Karpas-422 (cell line): ENCODE measurements around the gene RPH3AL. TPM values are rescaled to one million over a fixed set of nuclear protein-coding genes. Genes with fewer than 3 reads are reported as not detected.
"Not testable (repeated sequence)": the region's sequence is repeated elsewhere in the genome, so short reads cannot be mapped to it uniquely, and the experiment has no call there.

Experiments
- DNase-seq: peaks from one replicate; pipeline ENCODE4 v3.0.0-alpha.2; 2015
- H2AFZ ChIP-seq: fragments of 200-600 bp; sonication (generic); 2 replicates; pipeline ENCODE4 v1.6.1; 2014; ENCODE audit warnings: antibody characterized with exemption, low read length, mixed read lengths
- H3K27ac ChIP-seq: fragments of 200-600 bp; sonication (generic); 2 replicates; pipeline ENCODE4 v1.5.1; 2014; ENCODE audit warnings: mild to moderate bottlenecking, low read length, moderate library complexity
- H3K27me3 ChIP-seq: fragments of 200-600 bp; sonication (generic); 2 replicates; pipeline ENCODE4 v1.6.1; 2014; ENCODE audit warnings: low read length, mixed read lengths
- H3K36me3 ChIP-seq: fragments of 200-600 bp; sonication (generic); 2 replicates; pipeline ENCODE4 v1.6.1; 2014; ENCODE audit warnings: low read length, mixed read lengths; ENCODE audit not compliant: insufficient read depth
- H3K4me1 ChIP-seq: fragments of 200-600 bp; sonication (generic); 2 replicates; pipeline ENCODE4 v1.6.1; 2014; ENCODE audit warnings: mild to moderate bottlenecking, low read length, mixed read lengths
- H3K4me2 ChIP-seq: fragments of 200-600 bp; sonication (generic); 2 replicates; pipeline ENCODE4 v1.6.1; 2014; ENCODE audit warnings: low read length, low read depth, mild to moderate bottlenecking; ENCODE audit not compliant: poor library complexity, severe bottlenecking
- H3K4me3 ChIP-seq: fragments of 200-600 bp; sonication (generic); 2 replicates; pipeline ENCODE4 v1.5.1; 2014; ENCODE audit warnings: mild to moderate bottlenecking, antibody characterized with exemption, low read length, mixed read lengths
- H3K79me2 ChIP-seq: fragments of 200-600 bp; sonication (generic); 2 replicates; pipeline ENCODE4 v1.6.1; 2014; ENCODE audit warnings: mild to moderate bottlenecking, low read length, mixed read lengths
- H3K9ac ChIP-seq: fragments of 200-600 bp; sonication (generic); 2 replicates; pipeline ENCODE4 v1.6.0; 2014; ENCODE audit warnings: low read length
- H3K9me2 ChIP-seq: fragments of 200-600 bp; sonication (generic), shearing (Covaris generic); replicated peaks from 2 replicates; pipeline ENCODE4 v1.6.0; 2014; ENCODE audit warnings: mild to moderate bottlenecking, low read length, moderate library complexity; ENCODE audit not compliant: insufficient read depth
- H3K9me3 ChIP-seq: fragments of 300-700, 200-600 bp; sonication (generic); 2 replicates; pipeline ENCODE4 v1.6.1; 2014; ENCODE audit warnings: low read length, mixed read lengths
- H4K20me1 ChIP-seq: fragments of 200-600 bp; sonication (generic); 2 replicates; pipeline ENCODE4 v1.6.1; 2014; ENCODE audit warnings: mild to moderate bottlenecking, antibody characterized with exemption, low read length, low read depth; ENCODE audit not compliant: insufficient read depth
- total RNA-seq: library from RNA; depleted of rRNA; stranded (reverse); fragments of >200 nt; shearing (Covaris generic); gene quantifications from 2 replicates; pipeline ENCODE4 v1.2.3, GENCODE V29; 2014; ENCODE audit warnings: low replicate concordance

Gene RPH3AL
- total RNA-seq, 1 experiment from 2014 or later = not detected

DNA sequence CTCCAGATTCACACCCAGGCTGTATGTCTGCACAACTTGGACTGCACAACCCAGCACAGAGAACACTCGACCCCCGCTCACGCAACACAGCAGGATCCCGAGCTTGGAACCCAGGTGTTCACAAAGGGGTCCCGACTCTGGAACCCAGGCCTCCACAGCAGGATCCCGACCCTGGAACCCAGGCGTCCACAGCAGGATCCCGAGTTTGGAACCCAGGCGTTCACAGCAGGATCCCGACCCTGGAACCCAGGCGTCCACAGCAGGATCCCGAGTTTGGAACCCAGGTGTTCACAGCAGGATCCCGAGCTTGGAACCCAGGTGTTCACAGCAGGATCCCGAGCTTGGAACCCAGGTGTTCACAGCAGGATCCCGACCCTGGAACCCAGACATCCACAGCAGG, 154.4 kb downstream of the RPH3AL start:
- H3K9me2 ChIP-seq, H3K79me2 ChIP-seq, H3K36me3 ChIP-seq, H3K4me2 ChIP-seq, H3K4me3 ChIP-seq, H3K4me1 ChIP-seq, H3K27me3 ChIP-seq, H2AFZ ChIP-seq, H3K9me3 ChIP-seq, H4K20me1 ChIP-seq, H3K27ac ChIP-seq, H3K9ac ChIP-seq, DNase-seq: not testable (repeated sequence)

DNA sequence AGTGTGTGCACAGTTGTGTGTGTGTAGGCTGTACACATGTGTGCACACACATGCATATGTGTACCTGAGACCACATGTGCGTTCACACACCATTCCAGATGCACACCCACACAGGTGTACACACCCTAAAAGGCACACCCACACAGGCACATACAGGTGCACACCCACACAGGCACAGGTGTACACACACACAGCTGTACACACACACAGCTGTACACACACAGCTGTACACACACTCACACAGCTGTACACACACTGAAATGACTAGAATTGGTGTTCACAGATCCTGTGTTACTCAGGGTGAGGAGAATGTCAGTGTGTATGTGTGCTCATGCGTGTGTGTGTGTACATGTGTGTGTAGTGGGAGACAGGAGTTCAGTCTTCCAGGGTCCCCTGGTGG, 155.3 kb downstream of the RPH3AL start:
- H3K9ac ChIP-seq = no peak overlapping the region
- H3K4me2 ChIP-seq = no peak overlapping the region
- DNase-seq = no peak
- no peaks in the 10 kb centered on the region for H3K4me1 ChIP-seq
- no peak overlapping the region for H3K4me3 ChIP-seq
- H3K36me3 ChIP-seq = no peaks in the 10 kb centered on the region
- no peaks in the 10 kb centered on the region for H4K20me1 ChIP-seq
- H3K27me3 ChIP-seq = no peaks in the 10 kb centered on the region
- H3K9me3 ChIP-seq = no peaks in the 10 kb centered on the region
- no peaks in the 10 kb centered on the region for H3K79me2 ChIP-seq
- no peak overlapping the region for H2AFZ ChIP-seq
- no peaks in the 10 kb centered on the region for H3K9me2 ChIP-seq
- H3K27ac ChIP-seq = no peak overlapping the region

GRCh38 chr17:194828-195602, 157.6 kb downstream of the RPH3AL start:
- no peak for DNase-seq
- Histone ChIP-seq H4K20me1 (no peaks in the 10 kb centered on the region), H3K79me2 (no peaks in the 10 kb centered on the region), H3K36me3 (no peaks in the 10 kb centered on the region), H3K27ac (no peak overlapping the region), H3K4me2 (no peak overlapping the region), H3K9me2 (no peaks in the 10 kb centered on the region), H3K27me3 (no peaks in the 10 kb centered on the region), H2AFZ (no peak overlapping the region), H3K4me1 (no peaks in the 10 kb centered on the region), H3K4me3 (no peak overlapping the region), H3K9ac (no peak overlapping the region), H3K9me3 (no peaks in the 10 kb centered on the region)

DNA sequence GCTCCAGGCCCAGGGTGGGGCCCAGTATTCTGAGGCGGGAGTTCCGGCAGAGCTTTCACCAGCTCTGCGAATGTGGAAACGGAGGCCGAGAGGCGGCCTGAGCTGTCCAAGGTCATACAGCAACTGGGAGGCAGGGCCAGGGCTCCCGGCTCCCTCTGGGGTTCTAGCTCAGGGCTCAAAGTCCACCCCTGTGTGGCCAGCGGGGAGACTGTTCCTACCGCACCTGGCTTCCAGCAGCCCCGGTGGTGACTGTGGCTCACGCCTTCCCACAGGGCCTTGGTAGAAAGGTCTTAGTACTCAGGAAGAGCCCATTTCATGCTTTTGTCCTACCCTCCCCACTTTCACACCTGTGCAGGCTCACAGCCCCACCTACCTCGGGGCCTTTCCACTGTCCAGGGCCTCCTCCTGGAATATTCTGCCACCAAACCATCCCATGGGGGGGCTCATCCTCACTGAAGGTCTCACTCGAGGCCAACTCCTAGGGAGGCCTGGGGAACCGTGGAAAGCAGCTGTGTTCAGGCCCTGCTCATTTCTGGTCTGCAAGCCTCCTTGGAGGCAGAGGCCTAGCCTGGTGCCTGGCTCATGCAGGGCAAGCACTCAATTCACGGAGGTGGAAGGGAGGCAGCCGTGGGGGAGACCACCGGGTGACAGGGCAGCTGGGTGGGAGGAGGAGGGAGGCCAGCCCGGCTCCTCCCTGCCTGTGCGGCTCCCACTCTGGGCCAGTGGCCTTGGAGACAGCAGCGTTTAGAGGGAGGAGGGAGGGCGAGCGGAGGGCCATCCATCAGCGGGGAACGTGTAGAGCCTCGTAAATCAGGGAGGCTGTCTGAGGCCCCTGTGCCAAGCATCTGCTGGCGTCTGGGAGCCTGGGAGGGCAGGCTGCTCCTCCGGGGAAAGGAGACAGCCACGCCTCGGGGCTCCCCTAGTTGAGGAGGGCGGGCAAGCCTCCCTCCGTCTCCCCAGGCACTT, 158.5 kb downstream of the RPH3AL start:
- Histone ChIP-seq H3K4me2 (no peak overlapping the region), H3K9me2 (no peaks in the 10 kb centered on the region), H3K36me3 (no peaks in the 10 kb centered on the region), H3K27me3 (no peaks in the 10 kb centered on the region), H3K79me2 (no peaks in the 10 kb centered on the region), H3K4me3 (no peak overlapping the region), H4K20me1 (no peaks in the 10 kb centered on the region), H2AFZ (no peak overlapping the region), H3K27ac (no peak overlapping the region), H3K9me3 (no peaks in the 10 kb centered on the region), H3K4me1 (no peaks in the 10 kb centered on the region), H3K9ac (no peak overlapping the region)
- DNase-seq = no peak

DNA sequence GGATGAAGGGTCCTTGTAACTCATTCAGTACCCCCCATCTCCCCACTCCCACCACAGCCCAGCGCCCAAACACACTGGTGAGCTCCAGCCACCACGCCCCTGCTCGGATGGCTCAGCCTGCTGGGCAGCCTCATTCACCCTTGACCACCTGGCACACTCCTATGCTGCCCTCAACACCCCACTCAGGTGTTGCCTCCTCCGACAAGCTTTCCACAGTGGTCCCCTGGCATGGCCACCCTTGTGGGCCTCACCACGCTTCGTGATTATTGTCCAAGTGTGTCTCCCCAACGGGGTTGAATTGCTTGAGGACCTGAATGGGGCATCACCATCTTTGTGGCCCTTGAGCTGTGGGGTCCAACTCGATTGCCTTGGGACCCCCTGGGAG, 159.2 kb downstream of the RPH3AL start:
- Histone ChIP-seq H3K27ac (no peak overlapping the region), H3K9me2 (no peaks in the 10 kb centered on the region), H3K9me3 (no peaks in the 10 kb centered on the region), H4K20me1 (no peaks in the 10 kb centered on the region), H3K79me2 (no peaks in the 10 kb centered on the region), H3K4me3 (no peak overlapping the region), H3K36me3 (no peaks in the 10 kb centered on the region), H3K27me3 (no peaks in the 10 kb centered on the region), H3K4me2 (no peak overlapping the region), H3K4me1 (no peaks in the 10 kb centered on the region), H2AFZ (no peak overlapping the region), H3K9ac (no peak overlapping the region)
- DNase-seq = no peak

GRCh38 chr17:192666-193425, 159.8 kb downstream of the RPH3AL start:
- Histone ChIP-seq H2AFZ (no peak overlapping the region), H3K9ac (no peak overlapping the region), H3K4me3 (no peak overlapping the region), H3K4me1 (no peaks in the 10 kb centered on the region), H3K36me3 (no peaks in the 10 kb centered on the region), H3K27ac (no peak overlapping the region), H3K79me2 (no peaks in the 10 kb centered on the region), H3K27me3 (no peaks in the 10 kb centered on the region), H3K9me2 (no peaks in the 10 kb centered on the region), H3K9me3 (no peaks in the 10 kb centered on the region), H3K4me2 (no peak overlapping the region), H4K20me1 (no peaks in the 10 kb centered on the region)
- DNase-seq = no peak

GRCh38 chr17:189444-189843, 163.2 kb downstream of the RPH3AL start:
- Histone ChIP-seq H2AFZ (no peak overlapping the region), H3K36me3 (no peaks in the 10 kb centered on the region), H3K4me1 (no peaks in the 10 kb centered on the region), H4K20me1 (no peaks in the 10 kb centered on the region), H3K4me3 (no peak overlapping the region), H3K9me3 (no peaks in the 10 kb centered on the region), H3K79me2 (no peaks in the 10 kb centered on the region), H3K9ac (no peak overlapping the region), H3K4me2 (no peak overlapping the region), H3K27ac (no peak overlapping the region), H3K27me3 (no peaks in the 10 kb centered on the region), H3K9me2 (no peaks in the 10 kb centered on the region)
- DNase-seq = no peak

DNA sequence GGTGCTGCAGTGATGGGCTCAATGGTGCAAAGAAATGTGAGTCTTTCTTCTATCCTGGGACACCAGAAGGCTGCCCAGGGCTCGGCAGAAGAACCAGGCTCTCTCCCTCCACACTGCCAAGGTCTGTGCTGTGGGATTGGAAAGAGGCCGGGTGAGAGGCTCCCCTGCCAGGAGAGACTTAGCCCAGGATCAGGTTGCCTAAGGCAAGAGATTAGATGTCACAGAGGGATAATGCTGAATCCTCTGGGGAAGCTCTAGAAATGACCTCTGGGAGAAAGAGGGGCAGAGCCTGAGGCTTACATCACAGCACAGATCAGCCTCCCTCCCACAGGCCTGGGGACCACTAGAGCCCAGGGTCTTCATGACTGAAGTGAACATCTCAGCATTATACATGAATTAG, 165.5 kb downstream of the RPH3AL start:
- H3K9ac ChIP-seq = no peak overlapping the region
- no peaks in the 10 kb centered on the region for H3K27me3 ChIP-seq
- no peaks in the 10 kb centered on the region for H3K4me1 ChIP-seq
- no peak for DNase-seq
- H4K20me1 ChIP-seq = no peaks in the 10 kb centered on the region
- no peaks in the 10 kb centered on the region for H3K36me3 ChIP-seq
- H3K9me2 ChIP-seq = no peaks in the 10 kb centered on the region
- no peak overlapping the region for H3K27ac ChIP-seq
- no peak overlapping the region for H2AFZ ChIP-seq
- H3K4me2 ChIP-seq = no peak overlapping the region
- no peak overlapping the region for H3K4me3 ChIP-seq
- H3K9me3 ChIP-seq = no peaks in the 10 kb centered on the region
- no peaks in the 10 kb centered on the region for H3K79me2 ChIP-seq
